NOMO-1 (cell line): Measurements from ENCODE around the gene STAB2.

Experiments used
- DNase-seq, 2 experiments: peaks; one replicate each; lab custom pipeline; 2025; ENCODE audit not compliant: unreplicated experiment in 2 of 2; lab: John Stamatoyannopoulos, UW

The STAB2 gene

GRCh38 chr12:103578926-103579325 lies 8.1 kb upstream of the STAB2 start:
- DNase-seq, result no peak

GRCh38 chr12:103580026-103580425 lies 7.0 kb upstream of the STAB2 start:
- DNase-seq, result no peak

GRCh38 chr12:103583008-103583407 lies 4.1 kb upstream of the STAB2 start:
- no peak for DNase-seq

- DNase-seq, result no peak
Measured at GRCh38 chr12:103586132-103586531, 941 bp upstream of the STAB2 start.

GRCh38 chr12:103588680-103589079 lies 1.6 kb downstream of the STAB2 start:
- no peak for DNase-seq

- DNase-seq, result no peak
Measured at GRCh38 chr12:103589517-103589916, 2.4 kb downstream of the STAB2 start.

- DNase-seq, result no peak
Measured at GRCh38 chr12:103590271-103590670, 3.2 kb downstream of the STAB2 start.

GRCh38 chr12:103596981-103597380 lies 9.9 kb downstream of the STAB2 start:
- DNase-seq, result no peak

GRCh38 chr12:103599274-103599673 lies 12.2 kb downstream of the STAB2 start:
- no peak for DNase-seq

GRCh38 chr12:103600967-103601728 lies 14.1 kb downstream of the STAB2 start:
- no peak for DNase-seq

GRCh38 chr12:103620395-103620794 lies 33.3 kb downstream of the STAB2 start:
- no peak for DNase-seq

GRCh38 chr12:103623716-103624115 lies 36.6 kb downstream of the STAB2 start:
- DNase-seq, result no peak

- DNase-seq, result no peak
Measured at GRCh38 chr12:103626498-103626897, 39.4 kb downstream of the STAB2 start.

- no peak for DNase-seq
Measured at GRCh38 chr12:103627189-103627855, 40.2 kb downstream of the STAB2 start.

- DNase-seq, result peak; percentile 52 to 71
Measured at GRCh38 chr12:103632554-103633216, 45.6 kb downstream of the STAB2 start.

GRCh38 chr12:103634732-103635131 lies 47.7 kb downstream of the STAB2 start:
- DNase-seq, result no peak

- no peak for DNase-seq
Measured at GRCh38 chr12:103635419-103635818, 48.3 kb downstream of the STAB2 start.

GRCh38 chr12:103637021-103637420 lies 49.9 kb downstream of the STAB2 start:
- DNase-seq, result no peak

- DNase-seq, result no peak
Measured at GRCh38 chr12:103637429-103637828, 50.4 kb downstream of the STAB2 start.

GRCh38 chr12:103639983-103640382 lies 52.9 kb downstream of the STAB2 start:
- DNase-seq, result no peak

- DNase-seq, result no peak
Measured at GRCh38 chr12:103640410-103640809, 53.3 kb downstream of the STAB2 start.

- DNase-seq, result no peak
Measured at GRCh38 chr12:103640831-103641230, 53.8 kb downstream of the STAB2 start.
